Ishikawa (cell line): ENCODE results near the gene PLEKHA5.

Source experiments
- CEBPB ChIP-seq: IDR thresholded peaks from 2 replicates; pipeline ENCODE4 v1.6.1; 2012
- CREB1 ChIP-seq: IDR thresholded peaks from 2 replicates; pipeline ENCODE4 v1.6.1; 2012; ENCODE audit warnings: low read depth
- EGR1 ChIP-seq: IDR thresholded peaks from 2 replicates; pipeline ENCODE4 v1.6.1; 2012
- EP300 ChIP-seq: IDR thresholded peaks from 2 replicates; pipeline ENCODE4 v1.6.1; 2012; ENCODE audit warnings: borderline replicate concordance
- FOXM1 ChIP-seq: IDR thresholded peaks from 2 replicates; pipeline ENCODE4 v1.6.1; 2012; ENCODE audit warnings: low read depth, borderline replicate concordance
- MAX ChIP-seq: IDR thresholded peaks from 2 replicates; pipeline ENCODE4 v1.6.1; 2012
- NFIC ChIP-seq: IDR thresholded peaks from 2 replicates; pipeline ENCODE4 v1.6.1; 2012
- RAD21 ChIP-seq: IDR thresholded peaks from 2 replicates; pipeline ENCODE4 v1.6.1; 2012; ENCODE audit warnings: low read depth
- REST ChIP-seq: IDR thresholded peaks from 2 replicates; pipeline ENCODE4 v1.6.1; 2012; ENCODE audit warnings: low read depth, mild to moderate bottlenecking
- TAF1 ChIP-seq: IDR thresholded peaks from 2 replicates; pipeline ENCODE4 v1.6.1; 2012; ENCODE audit warnings: low read depth, mild to moderate bottlenecking
- TCF12 ChIP-seq: IDR thresholded peaks from 2 replicates; pipeline ENCODE4 v1.6.1; 2012; ENCODE audit warnings: low read depth
- TEAD4 ChIP-seq: IDR thresholded peaks from 2 replicates; pipeline ENCODE4 v1.6.1; 2012
- USF1 ChIP-seq: IDR thresholded peaks from 2 replicates; pipeline ENCODE4 v1.6.1; 2012
- YY1 ChIP-seq: IDR thresholded peaks from 2 replicates; pipeline ENCODE4 v1.6.1; 2012; ENCODE audit warnings: low read depth
- ZBTB7A ChIP-seq: IDR thresholded peaks from 2 replicates; pipeline ENCODE4 v1.6.1; 2012; ENCODE audit warnings: low read depth

PLEKHA5 gene

GRCh38 chr12:19251481-19252132, 122.1 kb downstream of the PLEKHA5 start:
- no peak for TF ChIP-seq TAF1
- no peak for TF ChIP-seq EGR1
- TF ChIP-seq CREB1 = no peak
- no peak for TF ChIP-seq REST
- TF ChIP-seq EP300 = no peak
- TF ChIP-seq MAX = no peak
- no peak for TF ChIP-seq CEBPB
- TF ChIP-seq USF1 = no peak
- TF ChIP-seq TEAD4 = no peak
- TF ChIP-seq RAD21 = no peak
- TF ChIP-seq ZBTB7A = no peak
- TF ChIP-seq FOXM1 = no peak
- TF ChIP-seq NFIC = no peak
- TF ChIP-seq YY1 = no peak
- TF ChIP-seq TCF12 = no peak

GRCh38 chr12:19260135-19260534, 130.6 kb downstream of the PLEKHA5 start:
- no peak for TF ChIP-seq EP300
- TF ChIP-seq NFIC = no peak
- TF ChIP-seq TAF1 = no peak
- TF ChIP-seq YY1 = no peak
- no peak for TF ChIP-seq ZBTB7A
- no peak for TF ChIP-seq TEAD4
- no peak for TF ChIP-seq RAD21
- no peak for TF ChIP-seq TCF12
- TF ChIP-seq USF1 = no peak
- TF ChIP-seq CREB1 = no peak
- TF ChIP-seq REST = no peak
- no peak for TF ChIP-seq MAX
- no peak for TF ChIP-seq EGR1
- TF ChIP-seq CEBPB = no peak

GRCh38 chr12:19261773-19262172, 132.2 kb downstream of the PLEKHA5 start:
- no peak for TF ChIP-seq CEBPB
- no peak for TF ChIP-seq MAX
- no peak for TF ChIP-seq TAF1
- no peak for TF ChIP-seq FOXM1
- no peak for TF ChIP-seq TEAD4
- TF ChIP-seq YY1 = no peak
- no peak for TF ChIP-seq TCF12
- no peak for TF ChIP-seq EGR1
- TF ChIP-seq NFIC = no peak
- no peak for TF ChIP-seq ZBTB7A
- no peak for TF ChIP-seq EP300
- no peak for TF ChIP-seq REST
- TF ChIP-seq RAD21 = no peak

GRCh38 chr12:19263672-19264071, 134.1 kb downstream of the PLEKHA5 start:
- TF ChIP-seq USF1 (no peak), CREB1 (no peak), TCF12 (no peak), FOXM1 (no peak)
